Pancreas (tissue), 10 donors: Measurements from ENCODE around the gene SERINC2. TPM values are rescaled to one million over a fixed set of nuclear protein-coding genes. Genes with fewer than 3 reads are reported as not detected.

Experiments used
- ATAC-seq, 4 donors: fragments of 200-7000 bp; cut with Tn5 transposase; one replicate each; pipeline versions ENCODE4 v1.8.0 to v1.9.1; 2020; ENCODE audit warnings: mild to moderate bottlenecking in 4 of 4, moderate library complexity in 4 of 4
- DNase-seq, 6 donors: peaks; one replicate each; pipeline ENCODE4 v3.0.0-alpha.2; 2020
- FAIRE-seq: peaks from 2 replicates; lab custom pipeline; 2012; peaks lifted over from hg19 to GRCh38; lab: Jason Lieb, UNC
- H3K27ac ChIP-seq, 4 donors: fragments of 200-600 bp; sonication (generic); 1 replicate in 3 of 4; 2 replicates in 1 of 4; pipeline versions ENCODE4 v1.5.0 to v1.8.0; 2020
- H3K27me3 ChIP-seq, 4 donors: fragments of 200-600 bp; one replicate each; pipeline ENCODE4 v1.8.0; 2021
- H3K36me3 ChIP-seq, 3 donors: fragments of 200-600 bp; sonication (generic) in 1 of 3; one replicate each; pipeline versions ENCODE4 v1.5.0 to v1.8.0; 2020 to 2021
- H3K4me1 ChIP-seq, 3 donors: fragments of 200-600 bp; one replicate each; pipeline ENCODE4 v1.8.0; 2021
- H3K4me3 ChIP-seq, 4 donors: fragments of 200-600 bp; sonication (generic) in 2 of 4; one replicate each; pipeline versions ENCODE4 v1.5.0 to v1.8.0; 2020 to 2021
- H3K9me3 ChIP-seq, 4 donors: fragments of 200-600 bp; one replicate each; pipeline ENCODE4 v1.8.0; 2021
- CTCF ChIP-seq, 4 donors: fragments of 200-600 bp; sonication (generic) in 3 of 4; IDR thresholded peaks; one replicate each; pipeline versions ENCODE4 v1.5.0 to v1.8.0; 2021; ENCODE audit warnings: antibody characterized with exemption in 4 of 4
- WGBS, 2 donors: extraction: QIAGEN DNeasy Blood & Tissue Kit; methylation state at CpG; one replicate each; pipeline ENCODE4 v1.1.7; 2013; 5-methylcytosine and 5-hydroxymethylcytosine counted together
- intact Hi-C, 3 donors: fragments of 100-400 bp; cut with DNase I; formaldehyde crosslinking; loops; one replicate each; pipeline versions ENCODE4 v1.11.1 to v1.14.2; 2022
- polyA plus RNA-seq, 2 donors: library from polyadenylated mRNA; stranded (reverse); fragments of 200-250 nt; gene quantifications; one replicate each; pipeline ENCODE4 v1.2.3, GENCODE V29; 2013
- total RNA-seq, 6 donors: library from RNA; stranded (reverse); fragmentation: NEBNext Ultra II Directional in 4 of 6; extraction: Animal tissue kit (Norgen Biotek cat#: 25700) in 4 of 6; gene quantifications; one replicate each; pipeline versions ENCODE4 v1.2.1 to v1.2.4, GENCODE V29; 2021 to 2023
- donor health status: healthy with polysubstance abuse.
- donor health status: DM: no; HTN: no; CAD: no; lungs with moderate emphysema.
- donor health status: DM: no; HTN: no; CAD: no.
- donor health status: control.
- donor health status: control.
- donor health status: Bipolar disorder and iron deficiency.
- donor health status: DM: yes; HTN: yes; CAD: no.
- donor health status: DM: no; HTN: no; CAD: no.
- donor health status: DM: no; HTN: no; CAD: no.
- donor health status: DM: yes; HTN: yes; CAD: no.

Gene SERINC2
- total and polyA plus RNA-seq, 8 donors, result 8.8 to 38.9 (median 19.7) TPM

- Histone ChIP-seq H3K36me3 (no peaks in the 10 kb centered on the region), H3K27me3 (no peaks in the 10 kb centered on the region), H3K4me1 (peaks cover 0 to 9% (median 0%) of the 10 kb centered on the region in 3 donors), H3K27ac (peak overlapping the region in 2 of 4 donors; percentile 0 to 5), H3K9me3 (no peaks in the 10 kb centered on the region), H3K4me3 (no peak overlapping the region)
- DNase-seq (peak in 3 of 6 donors; percentile 32 to 53 (median 43)), FAIRE-seq (no peak), ATAC-seq (peak in 2 of 4 donors; percentile 13 to 16)
- intact Hi-C loops, result loop anchor here in 2 of 3 donors (10.0 kb wide), 1 partner anchor 231 kb away; no protein-coding TSS in a partner anchor
- no peak for TF ChIP-seq CTCF (IDR thresholded peaks at IDR 0.05)
- 45 to 70% methylated on average over 7 of the region's 7 CpGs for WGBS, 2 donors
These were observed 3.2 kb downstream of the SERINC2 start for GRCh38 chr1:31416101-31416736.

- FAIRE-seq (no peak), DNase-seq (no peak), ATAC-seq (no peak)
- Histone ChIP-seq H3K27ac (no peak overlapping the region), H3K36me3 (no peaks in the 10 kb centered on the region), H3K27me3 (no peaks in the 10 kb centered on the region), H3K4me3 (no peak overlapping the region), H3K9me3 (no peaks in the 10 kb centered on the region), H3K4me1 (peaks cover 0 to 9% (median 0%) of the 10 kb centered on the region in 3 donors)
- TF ChIP-seq CTCF (IDR thresholded peaks at IDR 0.05), result no peak
- intact Hi-C loops, result loop anchor here in 2 of 3 donors (10.0 kb wide), 1 partner anchor 232 kb away; no protein-coding TSS in a partner anchor
- 84 to 93% methylated on average over 3 of the region's 3 CpGs for WGBS, 2 donors
These were observed 4.1 kb downstream of the SERINC2 start for GRCh38 chr1:31417148-31417547.

- FAIRE-seq (no peak), DNase-seq (no peak), ATAC-seq (no peak)
- Histone ChIP-seq H3K4me3 (no peak overlapping the region), H3K27me3 (no peaks in the 10 kb centered on the region), H3K27ac (no peak overlapping the region), H3K4me1 (peaks cover 0 to 4% (median 0%) of the 10 kb centered on the region in 3 donors), H3K9me3 (no peaks in the 10 kb centered on the region), H3K36me3 (no peaks in the 10 kb centered on the region)
- intact Hi-C loops, result loop anchor here in 2 of 3 donors (10.0 kb wide), 1 partner anchor 234 kb away; no protein-coding TSS in a partner anchor
- no peak for TF ChIP-seq CTCF (IDR thresholded peaks at IDR 0.05)
- WGBS, 2 donors, result 72 to 74% methylated on average over 4 of the region's 4 CpGs
These were observed 5.8 kb downstream of the SERINC2 start for GRCh38 chr1:31418626-31419323.

- no peaks in the 10 kb centered on the region for H3K27me3 ChIP-seq
- 76 to 87% methylated on average over 5 of the region's 5 CpGs for WGBS, 2 donors
- no peak overlapping the region for H3K27ac ChIP-seq
- no peak for FAIRE-seq
- peaks cover 0 to 4% (median 0%) of the 10 kb centered on the region in 3 donors for H3K4me1 ChIP-seq
- no peak for ATAC-seq
- intact Hi-C loops, result no loop called here
- H3K36me3 ChIP-seq, result no peaks in the 10 kb centered on the region
- no peak overlapping the region for H3K4me3 ChIP-seq
- DNase-seq, result no peak
- H3K9me3 ChIP-seq, result no peaks in the 10 kb centered on the region
- no peak for TF ChIP-seq CTCF (IDR thresholded peaks at IDR 0.05)
These were observed 7.7 kb downstream of the SERINC2 start for GRCh38 chr1:31420716-31421115.
